Neural progenitor cell (in vitro differentiated cells): Measurements from ENCODE around the gene ACO2. TPM values are rescaled to one million over a fixed set of nuclear protein-coding genes. Genes with fewer than 3 reads are reported as not detected.

ENCODE experiments used
- DNase-seq: peaks from one replicate; pipeline ENCODE4 v3.0.0-alpha.2; 2016; ENCODE audit warnings: low spot score
- H2AFZ ChIP-seq: fragments of 200-600 bp; sonication (generic); replicated peaks from 2 replicates; pipeline ENCODE4 v1.6.1; 2016; ENCODE audit warnings: antibody characterized with exemption
- H3F3A ChIP-seq: fragments of 200-600 bp; sonication (generic); 2 replicates; pipeline ENCODE4 v1.6.1; 2016; ENCODE audit warnings: antibody characterized with exemption, low read depth
- H3K27ac ChIP-seq: fragments of 200-600 bp; sonication (generic); 2 replicates; pipeline ENCODE4 v1.5.1; 2016; ENCODE audit warnings: mild to moderate bottlenecking
- H3K27me3 ChIP-seq: fragments of 200-600 bp; sonication (generic); 2 replicates; pipeline ENCODE4 v1.6.1; 2016; ENCODE audit warnings: mild to moderate bottlenecking, moderate library complexity
- H3K36me3 ChIP-seq: fragments of 200-600 bp; sonication (generic); 2 replicates; pipeline ENCODE4 v1.5.1; 2016
- H3K4me1 ChIP-seq: fragments of 200-600 bp; sonication (generic); 2 replicates; pipeline ENCODE4 v1.6.1; 2016; ENCODE audit warnings: mixed run types
- H3K4me2 ChIP-seq: fragments of 200-600 bp; sonication (generic); 2 replicates; pipeline ENCODE4 v1.6.1; 2016
- H3K4me3 ChIP-seq: fragments of 200-600 bp; sonication (generic); 2 replicates; pipeline ENCODE4 v1.5.1; 2016
- H3K79me2 ChIP-seq: fragments of 200-600 bp; sonication (generic); 2 replicates; pipeline ENCODE4 v1.6.1; 2016; ENCODE audit warnings: low read depth
- H3K9ac ChIP-seq: fragments of 200-600 bp; sonication (generic); 2 replicates; pipeline ENCODE4 v1.6.1; 2016
- H3K9me3 ChIP-seq: fragments of 200-600 bp; sonication (generic); 2 replicates; pipeline ENCODE4 v1.5.1; 2016; ENCODE audit warnings: low read depth
- H4K20me1 ChIP-seq: fragments of 200-600 bp; sonication (generic); 2 replicates; pipeline ENCODE4 v1.6.1; 2016; ENCODE audit warnings: low read depth
- H3K27ac Mint-ChIP-seq: 3 replicates; pipeline ENCODE4 v1.8.0; 2021; ENCODE audit warnings: mixed read lengths
- H3K27me3 Mint-ChIP-seq: 2 replicates; pipeline ENCODE4 v1.8.0; 2022; ENCODE audit warnings: low read depth, mild to moderate bottlenecking, inconsistent platforms, moderate library complexity, mixed read lengths; ENCODE audit not compliant: insufficient read depth
- H3K36me3 Mint-ChIP-seq: 3 replicates; pipeline ENCODE4 v1.8.0; 2021; ENCODE audit warnings: mixed read lengths
- H3K4me1 Mint-ChIP-seq: 3 replicates; pipeline ENCODE4 v1.8.0; 2021; ENCODE audit warnings: mixed read lengths
- H3K4me3 Mint-ChIP-seq: 3 replicates; pipeline ENCODE4 v1.8.0; 2021; ENCODE audit warnings: mild to moderate bottlenecking, moderate library complexity, mixed read lengths
- H3K9me3 Mint-ChIP-seq: 3 replicates; pipeline ENCODE4 v1.8.0; 2020; ENCODE audit warnings: mixed read lengths
- EZH2 ChIP-seq: fragments of 200-600 bp; sonication (generic); IDR thresholded peaks from 2 replicates; pipeline ENCODE4 v1.6.1; 2017; ENCODE audit warnings: antibody characterized with exemption, mild to moderate bottlenecking, moderate library complexity
- EZH2phosphoT487 ChIP-seq: fragments of 200-600 bp; sonication (generic); IDR thresholded peaks from 2 replicates; pipeline ENCODE4 v1.6.1; 2017; ENCODE audit warnings: antibody characterized with exemption
- total RNA-seq: library from RNA; depleted of rRNA; stranded (reverse); fragments of >200 nt; gene quantifications from 2 replicates; pipeline ENCODE4 v1.2.3, GENCODE V29; 2015; ENCODE audit warnings: low replicate concordance
- TF ChIP-seq, protein P1 (sequence below): fragments of 200-600 bp; sonication (generic); IDR thresholded peaks from 2 replicates; pipeline ENCODE4 v1.5.1; 2017; ENCODE audit warnings: antibody characterized with exemption, mild to moderate bottlenecking

Gene ACO2
- total RNA-seq, 1 donor from 2014 or later, result 36.6 TPM

DNA sequence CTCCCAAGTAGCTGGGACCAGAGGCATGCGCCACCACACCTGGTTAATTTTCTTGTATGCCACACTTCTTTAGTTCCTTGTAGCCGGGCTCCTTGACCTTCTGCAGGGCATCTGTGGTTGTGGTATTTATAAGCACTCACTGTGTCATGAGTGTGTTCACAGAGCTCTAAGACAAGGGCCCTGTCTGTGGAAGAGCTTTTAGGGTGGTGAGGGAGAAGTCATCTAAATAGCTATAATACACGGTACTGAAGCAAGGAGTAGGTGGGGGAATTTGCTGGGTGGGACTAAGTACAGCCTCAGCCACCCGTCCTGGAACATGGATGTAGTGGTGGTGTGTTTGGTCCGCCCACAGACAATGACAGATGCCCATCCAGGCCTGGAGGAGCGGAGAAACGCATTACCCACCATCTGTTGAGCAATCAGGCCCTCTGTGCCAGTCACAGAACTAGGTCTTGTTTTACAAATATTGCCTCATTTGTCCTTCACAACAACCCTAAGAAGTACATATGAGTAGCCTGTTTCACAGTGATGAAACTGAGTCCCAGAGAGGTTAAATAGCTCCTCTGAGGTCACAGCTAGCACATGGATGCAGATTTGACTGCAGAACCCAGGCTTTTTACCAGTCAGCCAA is 10.1 kb downstream of the ACO2 start:
- no peaks in the 10 kb centered on the region for H3K36me3 Mint-ChIP-seq
- H3K27me3 Mint-ChIP-seq, result no peaks in the 10 kb centered on the region
- peak overlapping the region; percentile 92 for H3K27ac Mint-ChIP-seq
- Histone ChIP-seq H3K4me3 (peak overlapping the region; percentile 5), H3K36me3 (no peaks in the 10 kb centered on the region), H3K9me3 (no peaks in the 10 kb centered on the region), H3K4me1 (peaks cover 40% of the 10 kb centered on the region), H3K79me2 (peaks cover 85% of the 10 kb centered on the region), H3K27me3 (no peaks in the 10 kb centered on the region), H3K4me2 (peak overlapping the region; percentile 72), H4K20me1 (peaks cover 11% of the 10 kb centered on the region), H3K27ac (peak overlapping the region; percentile 89), H2AFZ (no peak overlapping the region), H3K9ac (peak overlapping the region; percentile 24), H3F3A (peaks cover 47% of the 10 kb centered on the region)
- no peak for DNase-seq
- H3K9me3 Mint-ChIP-seq, result no peaks in the 10 kb centered on the region
- peak overlapping the region; percentile 72 for H3K4me3 Mint-ChIP-seq
- TF ChIP-seq EZH2phosphoT487 (no peak), EZH2 (no peak)
- TF ChIP-seq, protein P1, sequence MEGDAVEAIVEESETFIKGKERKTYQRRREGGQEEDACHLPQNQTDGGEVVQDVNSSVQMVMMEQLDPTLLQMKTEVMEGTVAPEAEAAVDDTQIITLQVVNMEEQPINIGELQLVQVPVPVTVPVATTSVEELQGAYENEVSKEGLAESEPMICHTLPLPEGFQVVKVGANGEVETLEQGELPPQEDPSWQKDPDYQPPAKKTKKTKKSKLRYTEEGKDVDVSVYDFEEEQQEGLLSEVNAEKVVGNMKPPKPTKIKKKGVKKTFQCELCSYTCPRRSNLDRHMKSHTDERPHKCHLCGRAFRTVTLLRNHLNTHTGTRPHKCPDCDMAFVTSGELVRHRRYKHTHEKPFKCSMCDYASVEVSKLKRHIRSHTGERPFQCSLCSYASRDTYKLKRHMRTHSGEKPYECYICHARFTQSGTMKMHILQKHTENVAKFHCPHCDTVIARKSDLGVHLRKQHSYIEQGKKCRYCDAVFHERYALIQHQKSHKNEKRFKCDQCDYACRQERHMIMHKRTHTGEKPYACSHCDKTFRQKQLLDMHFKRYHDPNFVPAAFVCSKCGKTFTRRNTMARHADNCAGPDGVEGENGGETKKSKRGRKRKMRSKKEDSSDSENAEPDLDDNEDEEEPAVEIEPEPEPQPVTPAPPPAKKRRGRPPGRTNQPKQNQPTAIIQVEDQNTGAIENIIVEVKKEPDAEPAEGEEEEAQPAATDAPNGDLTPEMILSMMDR, result no peak
- H3K4me1 Mint-ChIP-seq, result peaks cover 47% of the 10 kb centered on the region

DNA sequence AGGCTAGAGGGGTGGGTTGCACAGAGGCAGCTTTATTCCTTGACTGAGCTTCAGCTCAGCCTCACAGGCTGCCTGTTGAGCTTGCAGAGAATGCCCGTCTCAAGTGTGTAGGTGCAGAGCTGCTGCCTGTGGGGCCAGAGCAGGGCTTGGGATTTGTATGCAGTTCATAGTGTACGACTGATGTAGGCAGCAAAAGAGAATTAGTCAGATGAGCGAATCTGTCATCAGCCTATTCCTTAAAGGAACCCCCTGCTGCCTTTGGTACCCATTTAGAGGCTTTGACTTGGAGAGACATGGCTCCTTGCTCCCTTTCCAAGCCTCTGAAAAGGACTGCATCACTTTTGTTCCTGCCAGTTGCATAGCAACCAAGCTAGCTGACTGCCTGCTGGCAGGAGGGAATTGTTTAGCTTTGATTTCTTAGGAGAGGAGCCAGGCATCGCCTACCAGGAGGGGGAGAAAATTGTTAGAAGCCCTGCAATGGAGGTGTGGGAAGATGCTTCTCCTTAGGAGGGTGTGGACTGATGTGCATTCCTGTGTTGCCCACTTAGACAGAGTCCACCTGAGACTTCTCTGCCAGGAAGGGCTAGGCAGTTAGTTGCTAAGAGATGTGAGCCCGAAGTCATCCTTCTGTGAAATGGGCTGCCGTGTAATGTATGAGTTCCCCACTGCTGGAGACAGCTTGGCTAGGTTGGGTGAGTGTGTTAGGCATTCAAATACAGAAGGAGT is 10.9 kb downstream of the ACO2 start:
- peak; percentile 93 for DNase-seq
- Mint-ChIP-seq H3K4me3 (peak overlapping the region; percentile 72), H3K4me1 (peaks cover 48% of the 10 kb centered on the region), H3K9me3 (no peaks in the 10 kb centered on the region), H3K27me3 (no peaks in the 10 kb centered on the region), H3K36me3 (no peaks in the 10 kb centered on the region), H3K27ac (peak overlapping the region; percentile 92)
- no peak overlapping the region for H2AFZ ChIP-seq
- H3K79me2 ChIP-seq, result peaks cover 88% of the 10 kb centered on the region
- H3K4me2 ChIP-seq, result peak overlapping the region; percentile 72
- no peak for TF ChIP-seq EZH2phosphoT487
- TF ChIP-seq, protein P1, result peak; percentile 36
- H3K36me3 ChIP-seq, result no peaks in the 10 kb centered on the region
- peak overlapping the region; percentile 89 for H3K27ac ChIP-seq
- peak overlapping the region; percentile 23 for H3K4me3 ChIP-seq
- no peaks in the 10 kb centered on the region for H3K9me3 ChIP-seq
- no peaks in the 10 kb centered on the region for H3K27me3 ChIP-seq
- peaks cover 47% of the 10 kb centered on the region for H3F3A ChIP-seq
- peaks cover 11% of the 10 kb centered on the region for H4K20me1 ChIP-seq
- peak overlapping the region; percentile 24 for H3K9ac ChIP-seq
- H3K4me1 ChIP-seq, result peaks cover 40% of the 10 kb centered on the region

DNA sequence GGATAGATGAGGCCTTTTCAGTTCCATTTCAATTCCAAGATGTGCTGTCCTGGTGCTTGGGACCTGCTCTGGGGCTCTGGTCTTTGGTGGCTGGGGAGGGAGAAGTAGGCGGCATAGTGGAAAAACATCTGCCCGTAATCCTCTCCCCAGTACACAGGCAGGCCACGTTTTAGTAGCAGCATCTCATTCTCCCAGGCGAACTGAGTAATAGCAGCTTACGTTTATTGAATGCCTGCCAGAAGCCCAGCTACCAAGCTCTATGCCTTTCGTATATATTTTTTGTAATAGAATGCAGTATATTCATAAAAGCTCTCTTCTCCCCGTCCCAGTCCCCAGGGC is 11.4 kb downstream of the ACO2 start:
- Histone ChIP-seq H3K9me3 (no peaks in the 10 kb centered on the region), H3K4me1 (peaks cover 40% of the 10 kb centered on the region), H3K79me2 (peaks cover 88% of the 10 kb centered on the region), H3K36me3 (no peaks in the 10 kb centered on the region), H3F3A (peaks cover 47% of the 10 kb centered on the region), H3K9ac (no peak overlapping the region), H3K4me3 (peak overlapping the region; percentile 23), H3K27ac (peak overlapping the region; percentile 89), H3K27me3 (no peaks in the 10 kb centered on the region), H2AFZ (no peak overlapping the region), H4K20me1 (peaks cover 11% of the 10 kb centered on the region), H3K4me2 (peak overlapping the region; percentile 72)
- no peaks in the 10 kb centered on the region for H3K9me3 Mint-ChIP-seq
- H3K4me3 Mint-ChIP-seq, result peak overlapping the region; percentile 72
- H3K36me3 Mint-ChIP-seq, result no peaks in the 10 kb centered on the region
- peak overlapping the region; percentile 92 for H3K27ac Mint-ChIP-seq
- TF ChIP-seq, protein P1, result no peak
- TF ChIP-seq EZH2 (no peak), EZH2phosphoT487 (no peak)
- DNase-seq, result no peak
- H3K4me1 Mint-ChIP-seq, result peaks cover 50% of the 10 kb centered on the region
- H3K27me3 Mint-ChIP-seq, result no peaks in the 10 kb centered on the region
